ENCODE data around the gene ARID3C. TPM values are rescaled to one million over a fixed set of nuclear protein-coding genes. Genes with fewer than 3 reads are reported as not detected.

Gene ARID3C
- total RNA-seq, 1 donor from 2014 or later = not detected

DNA sequence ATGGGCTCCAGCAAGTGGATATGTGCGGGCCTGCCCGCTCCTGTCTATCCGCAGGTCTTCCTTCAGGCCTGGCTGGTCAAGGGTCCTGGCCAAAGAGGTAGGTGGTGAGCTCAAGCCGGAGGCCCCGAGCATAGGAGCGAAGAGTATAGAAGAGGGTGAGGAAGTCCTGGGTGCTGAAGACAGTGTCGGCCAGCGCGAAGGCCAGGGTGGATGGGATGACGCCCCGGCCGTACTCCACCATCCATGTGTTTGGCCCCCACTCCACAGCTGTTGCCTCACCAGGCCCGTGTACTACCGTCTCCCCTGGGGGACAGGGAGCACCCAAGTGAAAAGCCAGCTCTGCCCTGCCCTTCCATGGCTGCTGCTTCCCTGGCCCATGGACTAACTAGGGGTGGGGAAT, 6.7 kb upstream of the ARID3C start:
- Histone ChIP-seq H3K27me3 (ENCODE audit: low read depth) (no peaks in the 10 kb centered on the region), H3K27ac (replicated peaks) (no peak overlapping the region), H3K36me3 (peaks cover 10% of the 10 kb centered on the region), H3K4me3 (no peak overlapping the region), H3K9me3 (replicated peaks) (no peaks in the 10 kb centered on the region), H3K4me1 (peaks cover 37% of the 10 kb centered on the region)
- intact Hi-C loops (cut with micrococcal nuclease) = no loop called here
- TF ChIP-seq, protein P1, sequence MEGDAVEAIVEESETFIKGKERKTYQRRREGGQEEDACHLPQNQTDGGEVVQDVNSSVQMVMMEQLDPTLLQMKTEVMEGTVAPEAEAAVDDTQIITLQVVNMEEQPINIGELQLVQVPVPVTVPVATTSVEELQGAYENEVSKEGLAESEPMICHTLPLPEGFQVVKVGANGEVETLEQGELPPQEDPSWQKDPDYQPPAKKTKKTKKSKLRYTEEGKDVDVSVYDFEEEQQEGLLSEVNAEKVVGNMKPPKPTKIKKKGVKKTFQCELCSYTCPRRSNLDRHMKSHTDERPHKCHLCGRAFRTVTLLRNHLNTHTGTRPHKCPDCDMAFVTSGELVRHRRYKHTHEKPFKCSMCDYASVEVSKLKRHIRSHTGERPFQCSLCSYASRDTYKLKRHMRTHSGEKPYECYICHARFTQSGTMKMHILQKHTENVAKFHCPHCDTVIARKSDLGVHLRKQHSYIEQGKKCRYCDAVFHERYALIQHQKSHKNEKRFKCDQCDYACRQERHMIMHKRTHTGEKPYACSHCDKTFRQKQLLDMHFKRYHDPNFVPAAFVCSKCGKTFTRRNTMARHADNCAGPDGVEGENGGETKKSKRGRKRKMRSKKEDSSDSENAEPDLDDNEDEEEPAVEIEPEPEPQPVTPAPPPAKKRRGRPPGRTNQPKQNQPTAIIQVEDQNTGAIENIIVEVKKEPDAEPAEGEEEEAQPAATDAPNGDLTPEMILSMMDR (IDR thresholded peaks at IDR 0.05; ENCODE audit: borderline replicate concordance) = no peak
- DNase-seq = no peak

DNA sequence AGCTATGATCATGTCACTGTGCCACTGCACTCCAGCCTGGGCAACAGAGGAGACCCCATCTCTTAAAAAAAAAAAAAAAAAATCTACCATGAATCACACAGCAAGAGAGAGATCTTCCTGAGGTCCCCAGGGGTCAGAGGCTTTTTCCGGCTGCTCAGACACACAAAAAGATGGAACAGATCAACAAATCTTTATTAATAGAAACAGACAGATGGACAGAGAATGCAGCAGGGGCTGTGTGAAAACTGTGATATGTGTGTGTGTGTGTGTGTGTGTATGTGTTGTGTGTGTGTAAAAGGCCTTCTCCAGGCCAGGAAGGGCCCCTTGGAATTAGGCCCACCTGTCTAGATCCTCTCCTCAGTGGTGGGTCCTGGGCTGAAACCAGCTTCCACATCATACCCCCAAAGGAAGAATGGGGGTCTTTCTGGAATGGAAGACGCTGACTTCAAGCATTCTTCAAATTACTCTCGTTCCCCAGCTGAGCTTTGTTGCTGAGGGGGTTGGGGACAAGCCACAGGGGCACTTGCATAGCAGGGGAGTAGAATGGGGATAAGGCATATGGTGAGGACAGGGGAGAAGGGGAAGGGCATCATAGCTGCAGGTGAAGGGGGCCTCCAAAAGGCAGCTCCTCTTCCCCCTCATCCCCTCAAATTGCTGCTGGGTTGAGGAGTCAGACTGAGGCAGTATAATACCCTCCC, 5.8 kb upstream of the ARID3C start:
- intact Hi-C loops (cut with micrococcal nuclease) = no loop called here
- H3K36me3 ChIP-seq = peaks cover 10% of the 10 kb centered on the region

DNA sequence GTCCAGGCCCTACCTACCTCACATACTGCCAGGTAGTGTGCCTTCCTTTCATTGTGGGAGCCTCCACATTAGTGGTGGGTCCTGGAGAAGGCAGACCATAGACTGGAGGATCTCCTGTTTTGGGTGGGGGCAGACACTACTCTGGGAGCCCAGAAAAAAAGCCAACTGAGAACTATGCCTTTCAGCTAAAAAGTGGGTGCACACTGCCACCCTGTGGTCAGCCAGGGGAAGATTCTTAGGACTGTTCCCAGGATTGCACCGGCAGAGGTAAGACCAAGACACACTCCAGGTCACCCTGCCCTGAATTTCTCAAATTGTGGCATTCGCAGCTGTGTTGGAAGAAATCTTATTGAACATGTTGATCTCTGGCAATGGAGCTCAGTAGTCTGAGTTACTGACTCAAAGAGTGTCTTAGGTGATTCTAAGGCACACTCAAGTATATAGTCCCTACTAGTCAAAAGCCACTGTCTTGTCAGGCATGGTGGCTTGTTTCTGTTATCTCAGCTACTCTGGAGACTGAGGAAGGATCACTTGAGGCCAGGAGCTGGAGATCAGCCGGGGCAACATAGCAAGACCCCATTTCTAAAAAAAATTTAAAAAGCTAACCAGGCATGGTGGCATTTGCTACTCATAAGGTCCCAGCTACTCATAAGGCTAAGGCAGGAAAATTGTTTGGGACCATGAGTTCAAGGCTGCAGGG, 5.1 kb upstream of the ARID3C start:
- H3K36me3 ChIP-seq = peaks cover 10% of the 10 kb centered on the region
- H3K9me3 ChIP-seq (replicated peaks) = no peaks in the 10 kb centered on the region
- peaks cover 41% of the 10 kb centered on the region for H3K4me1 ChIP-seq
- no peak overlapping the region for H3K4me3 ChIP-seq
- no peak overlapping the region for H3K27ac ChIP-seq (replicated peaks)
- H3K27me3 ChIP-seq (ENCODE audit: low read depth) = peaks cover 14% of the 10 kb centered on the region
- TF ChIP-seq, protein P1 (IDR thresholded peaks at IDR 0.05; ENCODE audit: borderline replicate concordance) = peak; percentile 90
- peak; percentile 53 for DNase-seq
- intact Hi-C loops (cut with micrococcal nuclease) = no loop called here

More for the DNA sequence above, 5.8 kb upstream of the ARID3C start:
- H3K27ac ChIP-seq (replicated peaks) = no peak overlapping the region
- H3K4me1 ChIP-seq = peaks cover 37% of the 10 kb centered on the region
- no peak overlapping the region for H3K4me3 ChIP-seq
- no peak for DNase-seq
- H3K9me3 ChIP-seq (replicated peaks) = no peaks in the 10 kb centered on the region
- TF ChIP-seq, protein P1 (IDR thresholded peaks at IDR 0.05; ENCODE audit: borderline replicate concordance) = no peak
- H3K27me3 ChIP-seq (ENCODE audit: low read depth) = peaks cover 7% of the 10 kb centered on the region

DNA sequence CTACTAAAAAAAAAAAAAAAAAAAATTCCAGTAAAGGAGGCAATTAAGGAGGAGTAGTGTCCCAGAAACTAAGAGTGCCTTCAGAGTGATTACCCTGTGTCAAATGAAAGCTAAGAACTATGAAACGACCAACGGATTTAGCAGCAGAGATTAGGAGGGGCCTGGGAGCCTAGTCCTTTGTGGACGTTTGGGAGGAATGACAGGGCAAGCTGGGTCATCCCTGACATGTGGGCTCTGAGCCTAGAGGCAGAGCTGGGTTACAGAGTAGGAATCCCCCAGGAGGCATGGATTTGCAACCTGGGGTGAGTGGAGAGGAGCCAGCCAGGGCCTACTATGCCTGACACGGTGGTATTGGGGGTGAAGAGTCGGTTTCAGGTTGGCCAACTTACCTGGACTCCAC, 4.3 kb upstream of the ARID3C start:
- no peak overlapping the region for H3K27ac ChIP-seq (replicated peaks)
- TF ChIP-seq, protein P1 (IDR thresholded peaks at IDR 0.05; ENCODE audit: borderline replicate concordance) = no peak
- H3K9me3 ChIP-seq (replicated peaks) = no peaks in the 10 kb centered on the region
- H3K4me1 ChIP-seq = peaks cover 43% of the 10 kb centered on the region
- H3K27me3 ChIP-seq (ENCODE audit: low read depth) = peaks cover 22% of the 10 kb centered on the region
- intact Hi-C loops (cut with micrococcal nuclease) = no loop called here
- H3K4me3 ChIP-seq = no peak overlapping the region
- no peak for DNase-seq
- peaks cover 10% of the 10 kb centered on the region for H3K36me3 ChIP-seq

DNA sequence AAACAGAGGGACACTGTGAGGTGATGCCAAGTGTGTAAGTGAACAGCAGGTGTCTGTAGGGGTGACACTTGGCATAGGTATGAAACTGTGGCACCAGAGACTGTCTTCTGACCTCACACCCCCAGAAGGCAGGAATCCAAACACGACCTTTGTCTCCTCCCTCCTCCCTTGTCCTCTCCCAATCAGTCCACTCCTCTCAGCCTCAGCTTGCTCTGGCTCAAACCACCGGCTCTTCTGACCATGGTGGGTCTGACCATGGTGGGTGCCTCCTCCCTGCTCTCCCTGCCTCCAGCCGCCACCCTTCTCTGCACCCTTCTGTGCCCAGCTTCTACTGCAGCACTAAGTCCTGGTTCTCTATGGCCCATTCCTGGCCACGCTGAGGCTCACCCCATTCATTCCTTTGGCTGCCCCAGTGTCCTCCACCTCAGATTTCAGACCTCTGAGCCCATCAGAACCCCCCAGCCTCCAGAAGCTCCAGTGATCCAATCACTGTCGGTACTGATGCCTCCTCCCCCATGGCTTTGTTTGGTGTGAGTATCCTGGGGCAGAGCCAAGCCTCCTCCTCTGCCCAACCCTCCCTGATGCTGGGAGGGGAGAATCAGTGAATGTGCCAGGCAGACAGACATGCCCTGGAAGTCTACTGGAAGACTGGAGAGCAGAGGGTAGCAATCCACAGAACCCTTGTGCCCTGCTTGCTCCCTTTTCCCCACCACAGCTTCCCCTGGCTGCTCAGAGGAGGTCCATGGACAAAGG, 1.7 kb upstream of the ARID3C start:
- H3K36me3 ChIP-seq = peaks cover 9% of the 10 kb centered on the region
- peaks cover 21% of the 10 kb centered on the region for H3K4me1 ChIP-seq
- no peak overlapping the region for H3K4me3 ChIP-seq
- peaks cover 48% of the 10 kb centered on the region for H3K27me3 ChIP-seq (ENCODE audit: low read depth)
- intact Hi-C loops (cut with micrococcal nuclease) = no loop called here
- DNase-seq = no peak
- no peak overlapping the region for H3K27ac ChIP-seq (replicated peaks)
- TF ChIP-seq, protein P1 (IDR thresholded peaks at IDR 0.05; ENCODE audit: borderline replicate concordance) = no peak
- no peaks in the 10 kb centered on the region for H3K9me3 ChIP-seq (replicated peaks)

Data from left ventricle myocardium inferior (tissue), 1 donor.